ENCODE measurements around the gene FRAT1.
A peak's percentile ranks its signal among the peaks of the same experiment; 100 is the strongest.

FRAT1 gene

GRCh38 chr10:97318772-97319651 is at the start of gene FRAT1:
Gene FRAT1 (plus strand): TSS chr10:97319271. CDS start chr10:97319454, 183 bp downstream.
- no peak for TF ChIP-seq CTCF (IDR thresholded peaks at IDR 0.05)
- TF ChIP-seq ZFX (IDR thresholded peaks at IDR 0.05; ENCODE audit: borderline replicate concordance), result no peak
- peak within 1 kb of the TSS; percentile 80 for H3K27ac ChIP-seq

- TF ChIP-seq ZFX (IDR thresholded peaks at IDR 0.05; ENCODE audit: borderline replicate concordance) (no peak), CTCF (IDR thresholded peaks at IDR 0.05) (no peak)
Observed at GRCh38 chr10:97270523-97271154, 48.4 kb upstream of the FRAT1 start.

GRCh38 chr10:97273700-97274099 is 45.4 kb upstream of the FRAT1 start:
- H3K27ac ChIP-seq, result no peak overlapping the region
- TF ChIP-seq CTCF (IDR thresholded peaks at IDR 0.05) (no peak), ZFX (IDR thresholded peaks at IDR 0.05; ENCODE audit: borderline replicate concordance) (no peak)

More at GRCh38 chr10:97270523-97271154, 48.4 kb upstream of the FRAT1 start:
- H3K27ac ChIP-seq, result no peak overlapping the region

- TF ChIP-seq ZFX (IDR thresholded peaks at IDR 0.05; ENCODE audit: borderline replicate concordance), result no peak
- no peak for TF ChIP-seq CTCF (IDR thresholded peaks at IDR 0.05)
- H3K27ac ChIP-seq, result no peak overlapping the region
Observed at GRCh38 chr10:97274828-97275227, 44.2 kb upstream of the FRAT1 start.

- no peak overlapping the region for H3K27ac ChIP-seq
- TF ChIP-seq ZFX (IDR thresholded peaks at IDR 0.05; ENCODE audit: borderline replicate concordance), result no peak
- no peak for TF ChIP-seq CTCF (IDR thresholded peaks at IDR 0.05)
Observed at GRCh38 chr10:97277551-97277950, 41.5 kb upstream of the FRAT1 start.

- no peak overlapping the region for H3K27ac ChIP-seq
- TF ChIP-seq CTCF (IDR thresholded peaks at IDR 0.05) (peak; percentile 79), ZFX (IDR thresholded peaks at IDR 0.05; ENCODE audit: borderline replicate concordance) (no peak)
Observed at GRCh38 chr10:97278491-97278989, 40.5 kb upstream of the FRAT1 start.
